ENCODE data around the gene SMYD3. TPM values are rescaled to one million over a fixed set of nuclear protein-coding genes. Genes with fewer than 3 reads are reported as not detected.

Gene SMYD3
- total RNA-seq, 4 donors from 2014 or later, result 7.6 to 26.3 (median 13.4) TPM

DNA sequence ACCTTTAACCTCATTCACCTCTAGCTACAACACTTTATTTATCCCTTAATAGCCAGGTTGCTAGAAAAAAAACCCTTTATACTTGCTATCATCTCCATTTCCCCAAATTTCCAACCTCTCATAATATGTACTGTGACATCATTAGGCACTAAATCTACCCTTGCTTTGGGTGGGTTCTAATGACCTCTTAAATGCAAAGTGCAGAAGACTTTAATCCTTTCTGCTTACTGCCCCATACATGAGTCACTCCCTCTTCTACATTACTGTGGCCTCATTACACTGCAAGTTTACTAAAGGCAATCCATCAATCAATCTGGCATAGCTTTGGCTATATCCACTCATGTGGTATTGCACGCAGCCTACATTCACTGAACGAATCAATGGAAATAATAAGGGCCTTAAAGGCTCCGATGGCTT is 353.3 kb downstream of the SMYD3 start:
- no peak for ATAC-seq (ENCODE audit: low FRiP score)
- DNase-seq (ENCODE audit: low spot score), result no peak

DNA sequence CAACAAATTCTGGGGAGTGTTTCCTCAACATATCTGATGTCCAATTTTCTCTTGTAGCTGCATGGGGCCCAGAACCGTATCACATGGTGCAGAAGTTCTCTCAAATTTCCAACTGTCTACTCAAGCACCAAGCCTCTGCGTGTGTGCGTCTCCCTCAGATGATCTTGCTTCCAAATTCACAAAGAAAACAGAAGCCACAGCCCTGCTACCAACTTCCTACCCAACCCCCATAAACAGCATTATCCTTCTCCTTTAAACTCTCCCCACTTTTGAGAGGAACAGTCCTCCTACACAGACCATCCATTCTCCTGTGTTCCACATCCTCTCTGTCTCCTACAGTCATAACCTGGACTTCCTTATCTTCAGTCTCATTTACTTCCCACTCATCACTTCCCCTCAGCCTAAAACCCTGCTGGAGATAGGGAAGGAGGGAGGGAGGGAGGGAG is 354.1 kb downstream of the SMYD3 start:
- TF ChIP-seq, protein P1, sequence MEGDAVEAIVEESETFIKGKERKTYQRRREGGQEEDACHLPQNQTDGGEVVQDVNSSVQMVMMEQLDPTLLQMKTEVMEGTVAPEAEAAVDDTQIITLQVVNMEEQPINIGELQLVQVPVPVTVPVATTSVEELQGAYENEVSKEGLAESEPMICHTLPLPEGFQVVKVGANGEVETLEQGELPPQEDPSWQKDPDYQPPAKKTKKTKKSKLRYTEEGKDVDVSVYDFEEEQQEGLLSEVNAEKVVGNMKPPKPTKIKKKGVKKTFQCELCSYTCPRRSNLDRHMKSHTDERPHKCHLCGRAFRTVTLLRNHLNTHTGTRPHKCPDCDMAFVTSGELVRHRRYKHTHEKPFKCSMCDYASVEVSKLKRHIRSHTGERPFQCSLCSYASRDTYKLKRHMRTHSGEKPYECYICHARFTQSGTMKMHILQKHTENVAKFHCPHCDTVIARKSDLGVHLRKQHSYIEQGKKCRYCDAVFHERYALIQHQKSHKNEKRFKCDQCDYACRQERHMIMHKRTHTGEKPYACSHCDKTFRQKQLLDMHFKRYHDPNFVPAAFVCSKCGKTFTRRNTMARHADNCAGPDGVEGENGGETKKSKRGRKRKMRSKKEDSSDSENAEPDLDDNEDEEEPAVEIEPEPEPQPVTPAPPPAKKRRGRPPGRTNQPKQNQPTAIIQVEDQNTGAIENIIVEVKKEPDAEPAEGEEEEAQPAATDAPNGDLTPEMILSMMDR (IDR thresholded peaks at IDR 0.05), result no peak
- DNase-seq (ENCODE audit: low spot score) (no peak), ATAC-seq (ENCODE audit: low FRiP score) (no peak)

More for the DNA sequence above, 353.3 kb downstream of the SMYD3 start:
- TF ChIP-seq, protein P1 (IDR thresholded peaks at IDR 0.05), result no peak

DNA sequence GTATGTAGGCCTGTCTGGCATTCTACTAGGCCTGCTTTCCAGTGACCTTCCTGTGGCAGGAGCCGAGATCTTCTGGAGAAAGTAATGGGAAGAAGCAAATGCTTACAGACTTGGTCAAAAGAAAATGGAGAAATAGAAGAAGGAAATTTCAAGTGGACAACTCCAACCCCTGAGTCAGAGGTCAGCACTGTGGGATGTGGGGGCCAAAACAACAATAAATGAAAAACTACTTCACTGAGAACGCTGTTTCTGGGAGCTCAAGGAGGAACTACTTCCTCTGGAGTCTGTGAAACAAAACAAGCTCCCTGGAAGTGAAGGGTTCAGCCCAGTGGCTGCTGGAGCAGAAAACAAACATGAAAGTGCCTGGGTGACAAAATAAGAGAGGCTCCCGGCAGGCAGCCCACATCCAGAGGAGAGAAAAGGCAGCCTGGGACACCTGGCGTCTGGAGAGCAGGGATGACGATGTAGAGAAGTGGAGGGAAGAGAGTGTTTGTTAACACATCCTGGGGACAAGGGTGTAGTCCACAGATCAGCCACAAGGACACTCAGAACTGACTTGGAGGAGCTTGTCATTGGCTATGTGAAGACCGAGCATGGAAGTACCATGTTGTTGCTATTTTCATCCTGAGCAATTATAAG is 355.2 kb downstream of the SMYD3 start:
- ATAC-seq (ENCODE audit: low FRiP score) (no peak), DNase-seq (ENCODE audit: low spot score) (no peak)
- TF ChIP-seq, protein P1 (IDR thresholded peaks at IDR 0.05), result no peak

DNA sequence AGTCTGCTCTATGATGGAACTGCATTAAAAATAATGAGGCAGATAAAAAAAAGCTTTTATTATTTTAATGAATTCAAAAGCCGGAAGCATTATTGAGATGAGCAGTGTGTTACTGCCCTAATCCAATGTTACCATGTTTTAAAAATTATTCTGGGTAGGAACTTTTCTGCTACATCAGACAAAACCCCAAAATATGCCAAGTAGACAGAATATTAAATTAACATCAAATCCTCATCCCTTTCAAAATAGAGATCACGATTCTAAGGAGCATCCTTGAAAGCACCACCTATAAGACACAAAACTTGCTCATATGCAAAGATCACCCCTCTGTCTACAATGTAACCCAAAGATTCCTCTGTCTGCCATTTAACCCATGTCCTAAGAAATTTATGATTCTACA is 357.5 kb downstream of the SMYD3 start:
- TF ChIP-seq, protein P1 (IDR thresholded peaks at IDR 0.05), result no peak
- no peak for ATAC-seq (ENCODE audit: low FRiP score)
- DNase-seq (ENCODE audit: low spot score), result no peak

DNA sequence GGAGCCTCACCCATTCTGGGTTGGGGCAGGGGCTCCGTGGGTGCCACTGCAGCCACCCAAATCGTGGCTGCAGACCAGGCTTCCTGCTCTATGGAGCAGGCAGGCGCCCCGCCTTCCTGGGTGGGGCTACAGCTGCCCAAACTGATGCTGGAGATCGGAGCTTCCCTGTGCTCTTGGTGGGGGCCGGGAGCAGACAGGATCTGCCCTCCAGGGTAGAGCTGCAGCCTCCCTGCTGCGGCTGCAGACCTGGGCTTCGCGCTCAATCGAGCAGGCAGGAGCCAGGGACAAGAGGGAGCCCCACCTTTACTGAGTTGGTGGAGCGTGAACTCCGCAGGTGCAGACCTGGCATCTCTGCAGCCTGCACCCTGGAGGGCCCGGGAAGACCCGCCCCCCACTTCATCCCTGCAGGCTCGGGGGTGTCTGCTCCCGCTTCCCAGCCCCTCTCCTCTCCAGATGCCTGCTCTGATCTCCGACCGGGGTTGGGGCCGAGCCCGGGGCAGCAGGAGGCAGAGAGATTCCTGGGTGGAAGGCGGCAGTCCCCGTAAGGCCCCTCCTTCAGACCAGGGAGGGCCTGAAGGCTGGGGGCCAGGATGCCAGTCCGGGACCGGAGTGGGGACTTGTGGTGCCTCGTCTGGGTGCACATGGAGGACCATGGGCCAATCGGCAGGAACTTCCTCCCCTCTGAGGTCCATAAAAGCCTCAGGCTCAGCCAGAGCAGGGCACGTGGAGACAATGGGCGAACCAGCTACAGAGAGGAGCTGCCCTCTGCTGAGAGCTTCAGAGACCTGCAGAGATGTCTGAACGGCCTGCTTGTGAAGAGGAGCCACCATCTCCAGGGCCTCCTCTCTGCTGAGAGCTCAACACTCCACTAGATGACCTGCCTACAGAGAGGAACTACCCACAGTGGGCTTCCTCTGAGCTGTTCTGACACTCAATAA is 359.3 kb downstream of the SMYD3 start:
- TF ChIP-seq, protein P1 (IDR thresholded peaks at IDR 0.05), result no peak
- DNase-seq (ENCODE audit: low spot score) (no peak), ATAC-seq (ENCODE audit: low FRiP score) (no peak)

DNA sequence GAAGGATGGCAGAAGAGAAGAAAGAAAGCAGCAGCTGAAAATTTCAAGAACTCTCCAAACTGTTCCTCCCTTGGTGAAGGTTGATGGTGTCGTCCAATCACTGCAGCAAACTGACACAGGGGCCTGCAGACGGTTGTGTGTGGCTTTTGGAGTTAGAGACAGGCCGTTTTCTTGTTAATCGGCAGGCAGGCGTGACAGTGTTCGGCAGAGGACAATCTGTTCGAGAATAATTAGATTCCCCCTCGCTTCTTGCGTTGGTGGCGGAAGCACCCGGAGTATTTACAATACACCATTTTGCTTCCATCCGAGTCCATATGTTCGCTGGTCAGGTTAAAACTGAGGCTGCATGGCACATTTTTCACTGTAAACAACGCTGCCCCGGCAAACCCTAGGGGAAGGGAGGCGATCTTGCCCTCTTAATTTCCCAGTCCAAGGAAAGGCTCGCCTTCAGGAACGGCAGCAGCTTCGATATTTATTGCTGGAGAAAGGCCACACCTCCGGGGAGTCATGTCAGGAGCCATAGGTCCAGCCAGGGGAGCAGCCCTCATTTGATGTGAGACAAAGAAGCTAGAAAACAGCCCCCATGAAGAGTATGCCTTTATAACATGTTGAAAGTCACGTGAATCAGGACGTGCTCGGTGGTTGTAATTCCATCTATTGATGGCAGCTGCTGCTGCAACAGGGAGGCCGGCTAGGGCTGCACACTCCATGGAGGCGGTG is 360.1 kb downstream of the SMYD3 start:
- TF ChIP-seq, protein P1 (IDR thresholded peaks at IDR 0.05), result no peak
- ATAC-seq (ENCODE audit: low FRiP score) (no peak), DNase-seq (ENCODE audit: low spot score) (no peak)

Measured in omental fat pad (tissue), 4 donors.